Measurements from ENCODE around the gene SERHL2. TPM values are rescaled to one million over a fixed set of nuclear protein-coding genes. Genes with fewer than 3 reads are reported as not detected.

The SERHL2 gene
- total RNA-seq, 1 donor from 2014 or later: not detected

GRCh38 chr22:42591987-42592386 is 38.2 kb downstream of the SERHL2 start:
- no peak overlapping the region for H3K27ac Mint-ChIP-seq
- Histone ChIP-seq H3K79me2 (ENCODE audit: low read depth) (no peaks in the 10 kb centered on the region), H3K4me1 (no peaks in the 10 kb centered on the region), H3F3A (ENCODE audit: low read depth) (no peaks in the 10 kb centered on the region), H3K27ac (no peak overlapping the region), H4K20me1 (ENCODE audit: low read depth) (peaks cover 26% of the 10 kb centered on the region), H3K36me3 (no peaks in the 10 kb centered on the region), H3K27me3 (no peaks in the 10 kb centered on the region), H3K9ac (no peak overlapping the region), H2AFZ (replicated peaks) (no peak overlapping the region), H3K9me3 (ENCODE audit: low read depth) (no peaks in the 10 kb centered on the region), H3K4me2 (no peak overlapping the region), H3K4me3 (no peak overlapping the region)
- no peaks in the 10 kb centered on the region for H3K9me3 Mint-ChIP-seq
- H3K36me3 Mint-ChIP-seq: peaks cover 26% of the 10 kb centered on the region
- TF ChIP-seq EZH2phosphoT487 (IDR thresholded peaks at IDR 0.05) (no peak), EZH2 (IDR thresholded peaks at IDR 0.05) (no peak)
- TF ChIP-seq, protein P1, sequence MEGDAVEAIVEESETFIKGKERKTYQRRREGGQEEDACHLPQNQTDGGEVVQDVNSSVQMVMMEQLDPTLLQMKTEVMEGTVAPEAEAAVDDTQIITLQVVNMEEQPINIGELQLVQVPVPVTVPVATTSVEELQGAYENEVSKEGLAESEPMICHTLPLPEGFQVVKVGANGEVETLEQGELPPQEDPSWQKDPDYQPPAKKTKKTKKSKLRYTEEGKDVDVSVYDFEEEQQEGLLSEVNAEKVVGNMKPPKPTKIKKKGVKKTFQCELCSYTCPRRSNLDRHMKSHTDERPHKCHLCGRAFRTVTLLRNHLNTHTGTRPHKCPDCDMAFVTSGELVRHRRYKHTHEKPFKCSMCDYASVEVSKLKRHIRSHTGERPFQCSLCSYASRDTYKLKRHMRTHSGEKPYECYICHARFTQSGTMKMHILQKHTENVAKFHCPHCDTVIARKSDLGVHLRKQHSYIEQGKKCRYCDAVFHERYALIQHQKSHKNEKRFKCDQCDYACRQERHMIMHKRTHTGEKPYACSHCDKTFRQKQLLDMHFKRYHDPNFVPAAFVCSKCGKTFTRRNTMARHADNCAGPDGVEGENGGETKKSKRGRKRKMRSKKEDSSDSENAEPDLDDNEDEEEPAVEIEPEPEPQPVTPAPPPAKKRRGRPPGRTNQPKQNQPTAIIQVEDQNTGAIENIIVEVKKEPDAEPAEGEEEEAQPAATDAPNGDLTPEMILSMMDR (IDR thresholded peaks at IDR 0.05): no peak
- H3K4me1 Mint-ChIP-seq: no peaks in the 10 kb centered on the region
- H3K27me3 Mint-ChIP-seq (ENCODE audit: insufficient read depth, low read depth): peaks cover 4% of the 10 kb centered on the region
- no peak for DNase-seq (ENCODE audit: low spot score)
- H3K4me3 Mint-ChIP-seq: no peak overlapping the region

DNA sequence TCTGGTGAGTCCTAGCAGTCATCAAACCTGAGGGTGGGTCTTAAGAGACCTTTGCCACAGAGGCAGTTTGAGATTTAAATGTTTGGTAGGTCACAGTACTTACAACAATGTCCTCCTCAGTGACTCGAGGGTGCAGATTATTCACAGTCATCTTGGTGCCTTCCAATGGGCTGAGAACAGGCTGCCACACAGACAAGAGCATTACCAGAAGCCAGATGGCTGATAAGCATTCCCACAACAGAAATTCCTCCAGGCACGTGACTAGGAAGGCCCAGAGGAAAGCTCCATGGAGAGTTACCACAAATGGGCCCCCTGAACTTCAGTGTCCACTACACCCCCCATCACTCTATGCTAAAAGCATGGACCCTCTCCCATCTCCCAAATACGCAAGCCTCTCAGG is 41.7 kb downstream of the SERHL2 start:
- Histone ChIP-seq H3K4me1 (no peaks in the 10 kb centered on the region), H3K9me3 (ENCODE audit: low read depth) (no peaks in the 10 kb centered on the region), H3K9ac (no peak overlapping the region), H3F3A (ENCODE audit: low read depth) (no peaks in the 10 kb centered on the region), H2AFZ (replicated peaks) (no peak overlapping the region), H3K27ac (no peak overlapping the region), H3K79me2 (ENCODE audit: low read depth) (peaks cover 16% of the 10 kb centered on the region), H3K27me3 (no peaks in the 10 kb centered on the region), H3K4me2 (no peak overlapping the region), H4K20me1 (ENCODE audit: low read depth) (peaks cover 44% of the 10 kb centered on the region), H3K36me3 (no peaks in the 10 kb centered on the region), H3K4me3 (no peak overlapping the region)
- no peak for DNase-seq (ENCODE audit: low spot score)
- H3K36me3 Mint-ChIP-seq: peaks cover 27% of the 10 kb centered on the region
- H3K27ac Mint-ChIP-seq: no peak overlapping the region
- peaks cover 5% of the 10 kb centered on the region for H3K27me3 Mint-ChIP-seq (ENCODE audit: insufficient read depth, low read depth)
- H3K4me3 Mint-ChIP-seq: no peak overlapping the region
- no peaks in the 10 kb centered on the region for H3K9me3 Mint-ChIP-seq
- TF ChIP-seq, protein P1 (IDR thresholded peaks at IDR 0.05): no peak
- no peak for TF ChIP-seq EZH2phosphoT487 (IDR thresholded peaks at IDR 0.05)
- no peak for TF ChIP-seq EZH2 (IDR thresholded peaks at IDR 0.05)
- H3K4me1 Mint-ChIP-seq: no peaks in the 10 kb centered on the region

GRCh38 chr22:42596336-42596735 is 42.6 kb downstream of the SERHL2 start:
- H3K36me3 ChIP-seq: no peaks in the 10 kb centered on the region
- peaks cover 45% of the 10 kb centered on the region for H4K20me1 ChIP-seq (ENCODE audit: low read depth)
- TF ChIP-seq EZH2 (IDR thresholded peaks at IDR 0.05) (no peak), EZH2phosphoT487 (IDR thresholded peaks at IDR 0.05) (no peak)
- TF ChIP-seq, protein P1 (IDR thresholded peaks at IDR 0.05): no peak
- no peak overlapping the region for H3K4me2 ChIP-seq
- Mint-ChIP-seq H3K36me3 (peaks cover 27% of the 10 kb centered on the region), H3K4me3 (no peak overlapping the region), H3K27ac (no peak overlapping the region), H3K4me1 (no peaks in the 10 kb centered on the region), H3K27me3 (ENCODE audit: insufficient read depth, low read depth) (peaks cover 5% of the 10 kb centered on the region), H3K9me3 (no peaks in the 10 kb centered on the region)
- no peak overlapping the region for H3K4me3 ChIP-seq
- no peaks in the 10 kb centered on the region for H3K4me1 ChIP-seq
- no peaks in the 10 kb centered on the region for H3F3A ChIP-seq (ENCODE audit: low read depth)
- peaks cover 25% of the 10 kb centered on the region for H3K79me2 ChIP-seq (ENCODE audit: low read depth)
- H3K27me3 ChIP-seq: no peaks in the 10 kb centered on the region
- H3K27ac ChIP-seq: no peak overlapping the region
- H3K9me3 ChIP-seq (ENCODE audit: low read depth): no peaks in the 10 kb centered on the region
- H3K9ac ChIP-seq: no peak overlapping the region
- no peak for DNase-seq (ENCODE audit: low spot score)
- H2AFZ ChIP-seq (replicated peaks): no peak overlapping the region

Measured in neural progenitor cell (in vitro differentiated cells).